B cell (primary cell): ENCODE data around the gene MAML3. TPM values are rescaled to one million over a fixed set of nuclear protein-coding genes. Genes with fewer than 3 reads are reported as not detected.
A peak's percentile ranks its signal among the peaks of the same experiment; 100 is the strongest.

Experiments
- ATAC-seq: fragments of 200-7000 bp; cut with Tn5 transposase; one replicate; pipeline ENCODE4 v1.10.0; 2021; ENCODE audit warnings: low read depth, mild to moderate bottlenecking, moderate number of reproducible peaks, moderate library complexity
- CTCF ChIA-PET: fragments of 350-600 bp; sonication (Branson Sonifier 250); formaldehyde crosslinking; loops from one replicate; lab custom pipeline; 2021; ENCODE audit warnings: antibody characterized with exemption, inconsistent platforms; lab: Charles Lee
- POLR2A ChIA-PET: fragments of 350-600 bp; sonication (Branson Sonifier 250); formaldehyde crosslinking; loops from one replicate; lab custom pipeline; 2021; ENCODE audit warnings: antibody characterized with exemption; lab: Charles Lee
- DNase-seq: peaks from one replicate; pipeline ENCODE4 v3.0.0; 2013
- H2AFZ ChIP-seq: 2 replicates; pipeline ENCODE4 v1.6.1; 2012; ENCODE audit warnings: mild to moderate bottlenecking, low read depth, low read length; ENCODE audit not compliant: insufficient read depth, poor library complexity, severe bottlenecking
- H3K27ac ChIP-seq, 2 donors: 1 replicate in 1 of 2; 2 replicates in 1 of 2; pipeline ENCODE4 v1.5.1; 2012 to 2013; ENCODE audit warnings: low read length in 2 of 2, mild to moderate bottlenecking in 2 of 2, moderate library complexity in 1 of 2
- H3K27me3 ChIP-seq, 4 experiments: fragments of 200-600 bp in 1 of 4; sonication (generic) in 1 of 4; replicated peaks in 1 of 4; 1 replicate in 2 of 4; 2 replicates in 2 of 4; pipeline versions ENCODE4 v1.6.1 to v1.7.0; 2013 to 2016; ENCODE audit warnings: low read length in 3 of 4, mild to moderate bottlenecking in 2 of 4, mixed read lengths in 1 of 4, moderate library complexity in 1 of 4; ENCODE audit not compliant: insufficient read depth in 4 of 4, control insufficient read depth in 3 of 4; ENCODE audit errors: control extremely low read depth in 1 of 4
- H3K36me3 ChIP-seq, 2 experiments: replicated peaks in 1 of 2; 1 replicate in 1 of 2; 2 replicates in 1 of 2; pipeline versions ENCODE4 v1.6.1 to v1.7.1; 2013; ENCODE audit warnings: low read length in 1 of 2; ENCODE audit not compliant: insufficient read depth in 2 of 2, control insufficient read depth in 1 of 2; ENCODE audit errors: control extremely low read depth in 1 of 2, extremely low read depth in 1 of 2
- H3K4me1 ChIP-seq, 2 donors: fragments of 200-600 bp in 1 of 2; sonication (generic) in 1 of 2; 1 replicate in 1 of 2; 2 replicates in 1 of 2; pipeline versions ENCODE4 v1.5.1 to v1.6.1; 2013 to 2017; ENCODE audit warnings: low read length in 2 of 2; ENCODE audit not compliant: control insufficient read depth in 2 of 2, insufficient read depth in 2 of 2
- H3K4me2 ChIP-seq: replicated peaks from 2 replicates; pipeline ENCODE3; 2012; ENCODE audit warnings: mild to moderate bottlenecking, low read depth, low read length; ENCODE audit not compliant: poor library complexity, severe bottlenecking
- H3K4me3 ChIP-seq, 5 experiments: fragments of 200-600 bp in 1 of 5; sonication (generic) in 1 of 5; 1 replicate in 3 of 5; 2 replicates in 2 of 5; pipeline versions ENCODE4 v1.5.1 to v1.7.0; 2011 to 2016; ENCODE audit warnings: low read length in 4 of 5, mild to moderate bottlenecking in 4 of 5, low read depth in 2 of 5, control low read depth in 1 of 5, moderate library complexity in 1 of 5; ENCODE audit not compliant: insufficient read depth in 1 of 5; ENCODE audit errors: control extremely low read depth in 1 of 5, extremely low read depth in 1 of 5
- H3K79me2 ChIP-seq: fragments of 200-600 bp; sonication (generic); one replicate; pipeline ENCODE4 v1.6.0; 2016; ENCODE audit warnings: low read length; ENCODE audit not compliant: control insufficient read depth, insufficient read depth
- H3K9ac ChIP-seq: fragments of 200-600 bp; sonication (generic); 2 replicates; pipeline ENCODE4 v1.6.1; 2017; ENCODE audit warnings: mild to moderate bottlenecking, low read length, moderate library complexity
- H3K9me3 ChIP-seq, 3 donors: one replicate each; pipeline versions ENCODE4 v1.6.1 to v1.7.1; 2013; ENCODE audit warnings: low read length in 2 of 3; ENCODE audit not compliant: control insufficient read depth in 2 of 3, insufficient read depth in 1 of 3; ENCODE audit errors: control extremely low read depth in 1 of 3
- H4K20me1 ChIP-seq: 2 replicates; pipeline ENCODE4 v1.6.0; 2012; ENCODE audit warnings: mild to moderate bottlenecking, low read length; ENCODE audit not compliant: insufficient read depth, control insufficient read depth, poor library complexity, severe bottlenecking
- H3K27ac Mint-ChIP-seq: one replicate; pipeline ENCODE4 v1.8.0; 2021; ENCODE audit warnings: mixed read lengths
- H3K27me3 Mint-ChIP-seq: one replicate; pipeline ENCODE4 v1.8.0; 2021; ENCODE audit warnings: mixed read lengths
- H3K4me1 Mint-ChIP-seq: one replicate; pipeline ENCODE4 v1.8.0; 2021; ENCODE audit warnings: mixed read lengths
- H3K4me3 Mint-ChIP-seq: one replicate; pipeline ENCODE4 v1.8.0; 2021; ENCODE audit warnings: mixed read lengths
- H3K9me3 Mint-ChIP-seq: one replicate; pipeline ENCODE4 v1.8.0; 2022; ENCODE audit warnings: mixed read lengths; ENCODE audit not compliant: insufficient read depth
- EZH2 ChIP-seq: IDR thresholded peaks from 2 replicates; pipeline ENCODE4 v1.6.1; 2012; ENCODE audit warnings: borderline replicate concordance, low read depth, mild to moderate bottlenecking, moderate library complexity, low read length; ENCODE audit not compliant: insufficient read depth, poor library complexity, severe bottlenecking
- WGBS: methylation state at CpG from one replicate; pipeline ENCODE4 v1.1.5; 2013; ENCODE audit warnings: missing lambda C conversion rate; ENCODE audit not compliant: insufficient coverage; 5-methylcytosine and 5-hydroxymethylcytosine counted together
- intact Hi-C: fragments of 100-400 bp; cut with micrococcal nuclease; formaldehyde crosslinking; loops from one replicate; pipeline ENCODE4 v1.10.0; 2022
- polyA plus RNA-seq: library from polyadenylated mRNA; depleted of rRNA; stranded (reverse); fragments of >200 nt; gene quantifications from 2 replicates; pipeline ENCODE4 v1.2.3, GENCODE V29; 2012
- total RNA-seq, 2 donors: library from RNA; stranded (reverse); fragments of 120-200 nt in 1 of 2; gene quantifications; 1 replicate in 1 of 2; 2 replicates in 1 of 2; pipeline versions ENCODE4 v1.2.3 to v1.2.4, GENCODE V29; 2013 to 2022
- TF ChIP-seq, protein P1 (sequence below): fragments of 200-600 bp; IDR thresholded peaks from one replicate; pipeline ENCODE4 v1.8.0; 2022; ENCODE audit warnings: antibody characterized with exemption, mild to moderate bottlenecking

Gene MAML3
- total and polyA plus RNA-seq, 2 donors (not counting 1 experiment from before 2014, with no cell fraction given), result 0.94 to 5.3 TPM

DNA sequence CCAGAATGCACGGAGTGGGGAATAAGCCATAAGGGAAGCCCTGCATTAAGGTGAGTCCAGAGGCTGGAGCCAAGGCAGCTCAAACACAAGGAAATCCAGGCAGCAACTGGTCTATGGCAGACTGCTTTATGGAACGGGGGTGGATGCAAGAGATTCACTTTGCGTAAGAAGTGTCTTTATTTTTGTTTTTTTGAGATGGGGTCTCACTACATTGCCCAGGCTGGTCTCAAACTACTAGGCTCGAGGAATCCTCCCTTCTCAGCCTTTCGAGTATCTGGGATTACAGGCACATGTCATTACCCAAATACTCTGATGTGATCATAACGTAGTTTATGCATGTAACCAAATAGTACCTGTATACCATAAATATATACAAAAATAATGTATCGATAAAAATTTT lies 199.5 kb downstream of the MAML3 start:
- ChIA-PET POLR2A (no interaction called here), CTCF (interaction anchor here (0.7 kb wide), 1 partner anchor 96 kb away, joined by 4 read pairs; no protein-coding TSS in a partner anchor)
- intact Hi-C loops, result no loop called here
- Mint-ChIP-seq H3K27me3 (peaks cover 18% of the 10 kb centered on the region), H3K27ac (no peak overlapping the region), H3K4me1 (peaks cover 20% of the 10 kb centered on the region), H3K4me3 (no peak overlapping the region), H3K9me3 (peaks cover 2% of the 10 kb centered on the region)
- Histone ChIP-seq H3K9me3 (peaks cover 0 to 8% (median 0%) of the 10 kb centered on the region in 3 donors), H3K27me3 (peaks cover 0 to 4% (median 0%) of the 10 kb centered on the region in 4 experiments), H3K4me1 (peaks cover 0 to 3% of the 10 kb centered on the region in 2 donors), H4K20me1 (no peaks in the 10 kb centered on the region), H3K79me2 (no peaks in the 10 kb centered on the region), H3K4me3 (no peak overlapping the region), H3K4me2 (no peak overlapping the region), H3K27ac (no peak overlapping the region), H3K9ac (no peak overlapping the region), H3K36me3 (no peaks in the 10 kb centered on the region), H2AFZ (no peak overlapping the region)
- ATAC-seq (no peak), DNase-seq (no peak)
- whole genome bisulfite sequencing, result 92% methylated on average over 1 of the region's 7 CpGs
- TF ChIP-seq, protein P1, sequence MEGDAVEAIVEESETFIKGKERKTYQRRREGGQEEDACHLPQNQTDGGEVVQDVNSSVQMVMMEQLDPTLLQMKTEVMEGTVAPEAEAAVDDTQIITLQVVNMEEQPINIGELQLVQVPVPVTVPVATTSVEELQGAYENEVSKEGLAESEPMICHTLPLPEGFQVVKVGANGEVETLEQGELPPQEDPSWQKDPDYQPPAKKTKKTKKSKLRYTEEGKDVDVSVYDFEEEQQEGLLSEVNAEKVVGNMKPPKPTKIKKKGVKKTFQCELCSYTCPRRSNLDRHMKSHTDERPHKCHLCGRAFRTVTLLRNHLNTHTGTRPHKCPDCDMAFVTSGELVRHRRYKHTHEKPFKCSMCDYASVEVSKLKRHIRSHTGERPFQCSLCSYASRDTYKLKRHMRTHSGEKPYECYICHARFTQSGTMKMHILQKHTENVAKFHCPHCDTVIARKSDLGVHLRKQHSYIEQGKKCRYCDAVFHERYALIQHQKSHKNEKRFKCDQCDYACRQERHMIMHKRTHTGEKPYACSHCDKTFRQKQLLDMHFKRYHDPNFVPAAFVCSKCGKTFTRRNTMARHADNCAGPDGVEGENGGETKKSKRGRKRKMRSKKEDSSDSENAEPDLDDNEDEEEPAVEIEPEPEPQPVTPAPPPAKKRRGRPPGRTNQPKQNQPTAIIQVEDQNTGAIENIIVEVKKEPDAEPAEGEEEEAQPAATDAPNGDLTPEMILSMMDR, result no peak
- TF ChIP-seq EZH2, result no peak

DNA sequence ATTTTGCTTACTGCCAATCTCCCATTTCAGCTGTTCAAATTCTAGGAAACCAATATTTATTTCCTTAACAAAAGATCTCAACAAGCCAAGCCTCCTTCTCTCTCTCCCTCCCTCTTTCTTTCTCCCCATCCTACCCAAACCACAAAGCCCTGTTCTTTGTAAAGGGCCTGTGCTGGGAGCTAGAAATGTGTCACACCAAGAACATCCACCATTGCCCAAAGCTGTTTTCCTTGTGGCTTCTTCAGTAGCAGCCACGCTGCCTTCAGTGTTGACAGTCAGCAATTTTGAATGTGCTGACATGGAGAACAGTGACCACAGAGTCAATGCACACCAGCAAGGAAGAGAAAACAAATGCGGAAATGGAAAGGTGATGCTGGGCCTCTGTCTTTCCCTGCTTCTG lies 203.0 kb downstream of the MAML3 start:
- Histone ChIP-seq H3K79me2 (no peaks in the 10 kb centered on the region), H3K4me1 (peaks cover 5 to 13% of the 10 kb centered on the region in 2 donors), H3K27me3 (peaks cover 0 to 4% (median 0%) of the 10 kb centered on the region in 4 experiments), H3K9ac (no peak overlapping the region), H3K4me2 (no peak overlapping the region), H3K36me3 (no peaks in the 10 kb centered on the region), H3K4me3 (no peak overlapping the region), H2AFZ (no peak overlapping the region), H4K20me1 (no peaks in the 10 kb centered on the region), H3K27ac (no peak overlapping the region), H3K9me3 (peaks cover 0 to 11% (median 0%) of the 10 kb centered on the region in 3 donors)
- 38% methylated on average over 2 of the region's 2 CpGs for WGBS
- DNase-seq (no peak), ATAC-seq (no peak)
- CTCF ChIA-PET, result no interaction called here
- H3K4me1 Mint-ChIP-seq, result peaks cover 29% of the 10 kb centered on the region
- peaks cover 2% of the 10 kb centered on the region for H3K9me3 Mint-ChIP-seq
- peaks cover 16% of the 10 kb centered on the region for H3K27me3 Mint-ChIP-seq
- intact Hi-C loops, result no loop called here
- H3K27ac Mint-ChIP-seq, result no peak overlapping the region
- POLR2A ChIA-PET, result no interaction called here
- peak overlapping the region; percentile 2 for H3K4me3 Mint-ChIP-seq
- no peak for TF ChIP-seq EZH2
- TF ChIP-seq, protein P1, result no peak
